OCI-LY7 (cell line): ENCODE measurements around the gene ABCA7. TPM values are rescaled to one million over a fixed set of nuclear protein-coding genes. Genes with fewer than 3 reads are reported as not detected.

Experiments
- BruUV-seq: library from RNA; stranded (reverse); fragments of 400-500 nt; replicated peaks from 2 replicates; lab custom pipeline; 2021; lab: Mats Ljungman, UMichigan
- CTCF ChIA-PET: fragments of 300-600 bp; sonication (Branson Sonifier 250); formaldehyde crosslinking; loops from one replicate; lab custom pipeline; 2022; ENCODE audit warnings: antibody characterized with exemption; ENCODE audit not compliant: unreplicated experiment; lab: Charles Lee
- POLR2A ChIA-PET: fragments of 300-600 bp; sonication (Branson Sonifier 250); formaldehyde crosslinking; loops from one replicate; lab custom pipeline; 2022; ENCODE audit warnings: antibody characterized with exemption; lab: Charles Lee
- DNase-seq: peaks from one replicate; pipeline ENCODE4 v3.0.0-alpha.2; 2015; ENCODE audit warnings: low spot score
- H2AFZ ChIP-seq: fragments of 200-600 bp; sonication (generic), shearing (Covaris generic); 2 replicates; pipeline ENCODE4 v1.6.1; 2014; ENCODE audit warnings: mild to moderate bottlenecking, antibody characterized with exemption, low read length, moderate library complexity
- H3K27ac ChIP-seq: fragments of 200-600 bp; sonication (generic); 2 replicates; pipeline ENCODE4 v1.5.1; 2014; ENCODE audit warnings: mixed run types, low read depth, mild to moderate bottlenecking, moderate library complexity, low read length, inconsistent platforms; ENCODE audit not compliant: poor library complexity, severe bottlenecking
- H3K36me3 ChIP-seq: fragments of 200-600 bp; sonication (generic); 2 replicates; pipeline ENCODE4 v1.6.1; 2014; ENCODE audit warnings: mild to moderate bottlenecking, antibody characterized with exemption, low read length, moderate library complexity, mixed read lengths; ENCODE audit not compliant: insufficient read depth
- H3K4me1 ChIP-seq: fragments of 200-600 bp; sonication (generic); 2 replicates; pipeline ENCODE4 v1.5.1; 2014; ENCODE audit warnings: mild to moderate bottlenecking, low read length; ENCODE audit not compliant: insufficient read depth, poor library complexity, severe bottlenecking
- H3K4me2 ChIP-seq: fragments of 200-600 bp; sonication (generic); 2 replicates; pipeline ENCODE4 v1.6.1; 2014; ENCODE audit warnings: mild to moderate bottlenecking, low read length
- H3K4me3 ChIP-seq: fragments of 200-600 bp; sonication (generic); 2 replicates; pipeline ENCODE4 v1.5.1; 2014; ENCODE audit warnings: mild to moderate bottlenecking, low read depth, low read length; ENCODE audit not compliant: poor library complexity, severe bottlenecking
- H3K79me2 ChIP-seq: fragments of 200-600 bp; sonication (generic); 2 replicates; pipeline ENCODE4 v1.6.1; 2016; ENCODE audit warnings: low read depth, mild to moderate bottlenecking, low read length, moderate library complexity, mixed read lengths; ENCODE audit not compliant: insufficient read depth
- H3K9me2 ChIP-seq: fragments of 200-600 bp; sonication (generic); 2 replicates; pipeline ENCODE4 v1.6.1; 2016; ENCODE audit warnings: mild to moderate bottlenecking, low read length, mixed read lengths; ENCODE audit not compliant: insufficient read depth
- H3K9me3 ChIP-seq: fragments of 200-600 bp; sonication (generic); 2 replicates; pipeline ENCODE4 v1.6.1; 2014; ENCODE audit warnings: mild to moderate bottlenecking, mixed run types, low read length, mixed read lengths
- H4K20me1 ChIP-seq: fragments of 200-600 bp; sonication (generic); 2 replicates; pipeline ENCODE4 v1.6.1; 2014; ENCODE audit warnings: mild to moderate bottlenecking, antibody characterized with exemption, low read length, moderate library complexity, mixed read lengths; ENCODE audit not compliant: insufficient read depth
- EZH2phosphoT487 ChIP-seq: fragments of 200-600 bp; sonication (generic); IDR thresholded peaks from 2 replicates; pipeline ENCODE4 v1.6.1; 2018; ENCODE audit warnings: low read depth, borderline replicate concordance, mild to moderate bottlenecking, mixed run types, antibody characterized with exemption, low read length, moderate library complexity, mixed read lengths
- intact Hi-C: fragments of 100-400 bp; cut with micrococcal nuclease; formaldehyde crosslinking; loops from one replicate; pipeline ENCODE4 v1.10.0; 2022; ENCODE audit not compliant: unreplicated experiment
- total RNA-seq, 2 experiments: library from RNA; depleted of rRNA in 1 of 2; stranded (reverse); fragments of >200 nt in 1 of 2; shearing (Covaris generic) in 1 of 2; gene quantifications; 2 replicates each; pipeline ENCODE4 v1.2.3, GENCODE V29; 2014 to 2022
- TF ChIP-seq, protein P1 (sequence below): fragments of 200-600 bp; sonication (generic); conservative IDR thresholded peaks from 2 replicates; pipeline ENCODE4 v1.5.1; 2014; ENCODE audit warnings: mild to moderate bottlenecking, antibody characterized with exemption, low read length, moderate library complexity, mixed read lengths

Gene ABCA7
- total RNA-seq, 2 experiments from 2014 or later, result 43.3 to 66.6 TPM

- DNase-seq, result no peak
- peaks cover 51% of the 10 kb centered on the region for H3K4me1 ChIP-seq
- H3K9me2 ChIP-seq, result no peaks in the 10 kb centered on the region
- no peak overlapping the region for H3K27ac ChIP-seq
- H3K9me3 ChIP-seq, result no peaks in the 10 kb centered on the region
- intact Hi-C loops, result no loop called here
- POLR2A ChIA-PET, result no interaction called here
- peak overlapping the region; percentile 94 for H3K4me2 ChIP-seq
- peaks cover 62% of the 10 kb centered on the region for H3K79me2 ChIP-seq
- peaks cover 10% of the 10 kb centered on the region for H4K20me1 ChIP-seq
- CTCF ChIA-PET, result no interaction called here
- no peak overlapping the region for H2AFZ ChIP-seq
- BruUV-seq, result no TSS peak
- TF ChIP-seq, protein P1, sequence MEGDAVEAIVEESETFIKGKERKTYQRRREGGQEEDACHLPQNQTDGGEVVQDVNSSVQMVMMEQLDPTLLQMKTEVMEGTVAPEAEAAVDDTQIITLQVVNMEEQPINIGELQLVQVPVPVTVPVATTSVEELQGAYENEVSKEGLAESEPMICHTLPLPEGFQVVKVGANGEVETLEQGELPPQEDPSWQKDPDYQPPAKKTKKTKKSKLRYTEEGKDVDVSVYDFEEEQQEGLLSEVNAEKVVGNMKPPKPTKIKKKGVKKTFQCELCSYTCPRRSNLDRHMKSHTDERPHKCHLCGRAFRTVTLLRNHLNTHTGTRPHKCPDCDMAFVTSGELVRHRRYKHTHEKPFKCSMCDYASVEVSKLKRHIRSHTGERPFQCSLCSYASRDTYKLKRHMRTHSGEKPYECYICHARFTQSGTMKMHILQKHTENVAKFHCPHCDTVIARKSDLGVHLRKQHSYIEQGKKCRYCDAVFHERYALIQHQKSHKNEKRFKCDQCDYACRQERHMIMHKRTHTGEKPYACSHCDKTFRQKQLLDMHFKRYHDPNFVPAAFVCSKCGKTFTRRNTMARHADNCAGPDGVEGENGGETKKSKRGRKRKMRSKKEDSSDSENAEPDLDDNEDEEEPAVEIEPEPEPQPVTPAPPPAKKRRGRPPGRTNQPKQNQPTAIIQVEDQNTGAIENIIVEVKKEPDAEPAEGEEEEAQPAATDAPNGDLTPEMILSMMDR, result no peak
- no peak for TF ChIP-seq EZH2phosphoT487
- peaks cover 62% of the 10 kb centered on the region for H3K36me3 ChIP-seq
- H3K4me3 ChIP-seq, result peak overlapping the region; percentile 96
These were observed 21.5 kb upstream of the ABCA7 start for GRCh38 chr19:1018393-1018792.

DNA sequence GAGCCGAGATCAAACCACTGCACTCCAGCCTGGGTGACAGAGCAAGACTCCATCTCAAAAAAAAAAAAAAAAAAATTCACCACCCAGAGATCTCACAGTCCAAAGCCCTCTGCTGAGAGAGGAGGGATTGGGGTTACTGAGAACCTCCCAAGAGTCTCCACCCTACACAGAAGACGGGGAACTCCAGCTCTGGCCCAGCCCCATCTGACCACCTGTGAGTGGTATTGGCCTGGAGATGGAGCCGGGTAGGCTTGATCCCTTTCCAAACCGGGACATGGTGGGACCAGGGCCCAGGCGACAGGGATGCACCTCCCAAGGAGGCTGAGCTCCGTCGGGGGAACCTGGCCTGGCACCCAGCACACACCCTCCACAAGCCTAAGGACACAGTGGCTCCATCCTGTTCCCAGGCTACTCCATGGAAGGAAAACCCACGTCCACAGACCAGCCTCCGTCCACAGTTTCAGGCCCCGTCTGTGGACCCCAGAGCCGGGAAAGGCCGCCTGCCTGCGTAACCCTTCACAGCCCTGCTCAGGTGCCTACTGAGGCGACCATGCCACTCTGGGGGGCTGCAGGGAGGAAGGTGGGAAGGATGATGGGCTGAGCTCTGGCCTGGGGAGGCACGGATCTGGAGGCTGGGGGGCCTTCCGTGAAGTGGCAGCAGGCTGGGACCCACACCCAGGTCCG lies 20.8 kb upstream of the ABCA7 start:
- ChIA-PET POLR2A (interaction anchor here (0.5 to 0.6 kb wide), 2 partner anchors 13 to 171 kb away, joined by 3 read pairs; no protein-coding TSS in a partner anchor), CTCF (no interaction called here)
- Histone ChIP-seq H3K36me3 (peaks cover 55% of the 10 kb centered on the region), H3K4me3 (peak overlapping the region; percentile 96), H3K4me1 (peaks cover 51% of the 10 kb centered on the region), H3K4me2 (peak overlapping the region; percentile 94), H3K9me2 (no peaks in the 10 kb centered on the region), H3K9me3 (no peaks in the 10 kb centered on the region), H3K79me2 (peaks cover 62% of the 10 kb centered on the region), H3K27ac (peak overlapping the region; percentile 76), H4K20me1 (peaks cover 10% of the 10 kb centered on the region), H2AFZ (no peak overlapping the region)
- DNase-seq, result no peak
- BruUV-seq, result no TSS peak
- TF ChIP-seq, protein P1, result no peak
- TF ChIP-seq EZH2phosphoT487, result no peak
- intact Hi-C loops, result no loop called here

DNA sequence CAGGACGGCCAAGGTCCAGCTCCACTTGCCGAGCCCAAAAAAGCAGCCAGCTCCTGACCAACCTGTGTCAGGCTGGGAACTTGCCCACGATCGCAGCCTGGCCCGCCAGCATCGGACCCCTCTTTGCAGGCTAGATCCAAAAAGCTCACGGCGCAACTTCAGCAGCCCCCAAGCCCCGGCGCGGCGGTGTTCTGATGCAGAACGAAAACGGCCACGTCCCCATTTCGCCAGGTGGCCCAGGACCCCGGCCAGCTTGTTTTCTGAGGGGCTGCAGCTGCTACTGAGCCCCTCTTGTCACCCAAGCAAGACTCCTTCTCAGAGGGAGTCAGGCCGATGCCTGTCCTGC lies 20.3 kb upstream of the ABCA7 start:
- peak overlapping the region; percentile 76 for H3K27ac ChIP-seq
- no peak overlapping the region for H2AFZ ChIP-seq
- no peaks in the 10 kb centered on the region for H3K9me3 ChIP-seq
- peaks cover 10% of the 10 kb centered on the region for H4K20me1 ChIP-seq
- H3K36me3 ChIP-seq, result peaks cover 50% of the 10 kb centered on the region
- intact Hi-C loops, result no loop called here
- peaks cover 51% of the 10 kb centered on the region for H3K4me1 ChIP-seq
- TF ChIP-seq, protein P1, result no peak
- no peak for TF ChIP-seq EZH2phosphoT487
- ChIA-PET POLR2A (interaction anchor here (0.5 to 0.6 kb wide), 2 partner anchors 13 to 171 kb away, joined by 3 read pairs; no protein-coding TSS in a partner anchor), CTCF (no interaction called here)
- no peaks in the 10 kb centered on the region for H3K9me2 ChIP-seq
- no TSS peak for BruUV-seq
- H3K79me2 ChIP-seq, result peaks cover 62% of the 10 kb centered on the region
- DNase-seq, result no peak
- H3K4me2 ChIP-seq, result peak overlapping the region; percentile 94
- peak overlapping the region; percentile 96 for H3K4me3 ChIP-seq
